H1 (cell line): ENCODE data around the gene MAP2K1. TPM values are rescaled to one million over a fixed set of nuclear protein-coding genes. Genes with fewer than 3 reads are reported as not detected.

ENCODE experiments used
- CTCF ChIA-PET: fragments of 300-600 bp; sonication (Branson Sonifier 250); formaldehyde crosslinking; loops from one replicate; lab custom pipeline; 2021; ENCODE audit not compliant: partially characterized antibody; lab: Charles Lee
- POLR2A ChIA-PET: fragments of 300-600 bp; sonication (Branson Sonifier 250); formaldehyde crosslinking; loops from one replicate; lab custom pipeline; 2021; ENCODE audit warnings: inconsistent platforms; ENCODE audit not compliant: partially characterized antibody; lab: Charles Lee
- DNase-seq, 2 experiments: peaks; one replicate each; pipeline versions ENCODE4 v3.0.0 to v3.0.0-alpha.2; 2010 to 2022; ENCODE audit warnings: low spot score in 2 of 2, low read depth in 1 of 2, mixed read lengths in 1 of 2
- FAIRE-seq: peaks from 2 replicates; lab custom pipeline; 2011; peaks lifted over from hg19 to GRCh38; lab: Jason Lieb, UNC
- H2AFZ ChIP-seq: 2 replicates; pipeline ENCODE4 v1.8.1; 2012; ENCODE audit warnings: low read length, inconsistent platforms
- H2AK5ac ChIP-seq: 2 replicates; pipeline ENCODE4 v1.6.1; 2013; ENCODE audit warnings: low read depth, low read length
- H2BK120ac ChIP-seq: replicated peaks from 2 replicates; pipeline ENCODE3; 2013; ENCODE audit warnings: low read depth, low read length, inconsistent platforms
- H2BK12ac ChIP-seq: 2 replicates; pipeline ENCODE4 v1.6.1; 2013; ENCODE audit warnings: low read depth, low read length
- H2BK15ac ChIP-seq: 2 replicates; pipeline ENCODE4 v1.6.1; 2013; ENCODE audit warnings: low read length
- H2BK20ac ChIP-seq: 2 replicates; pipeline ENCODE4 v1.6.1; 2013; ENCODE audit warnings: low read length
- H2BK5ac ChIP-seq: 2 replicates; pipeline ENCODE4 v1.6.1; 2013; ENCODE audit warnings: low read depth, low read length
- H3K14ac ChIP-seq: 2 replicates; pipeline ENCODE4 v1.6.1; 2013; ENCODE audit warnings: inconsistent platforms; ENCODE audit not compliant: insufficient read length
- H3K18ac ChIP-seq: 2 replicates; pipeline ENCODE4 v1.6.1; 2013; ENCODE audit warnings: low read length; ENCODE audit errors: extremely low read depth
- H3K23ac ChIP-seq: 2 replicates; pipeline ENCODE4 v1.6.1; 2013; ENCODE audit warnings: inconsistent platforms; ENCODE audit not compliant: insufficient read length
- H3K23me2 ChIP-seq: 2 replicates; pipeline ENCODE4 v1.6.1; 2013; ENCODE audit warnings: low read depth, low read length
- H3K27ac ChIP-seq: 2 replicates; pipeline ENCODE4 v1.6.1; 2011; ENCODE audit warnings: low read depth, low read length, inconsistent platforms
- H3K27me3 ChIP-seq, 4 experiments: replicated peaks in 1 of 4; 1 replicate in 1 of 4; 2 replicates in 3 of 4; pipeline versions ENCODE4 v1.6.1 to v1.8.1; 2011 to 2013; ENCODE audit warnings: low read length in 3 of 4, mild to moderate bottlenecking in 3 of 4, inconsistent platforms in 2 of 4, mixed read lengths in 2 of 4, moderate library complexity in 1 of 4; ENCODE audit not compliant: control insufficient read depth in 3 of 4, insufficient read depth in 3 of 4; ENCODE audit errors: extremely low read depth in 1 of 4
- H3K36me3 ChIP-seq, 4 experiments: 2 replicates each; pipeline versions ENCODE4 v1.6.1 to v1.8.1; 2011 to 2013; ENCODE audit warnings: mild to moderate bottlenecking in 4 of 4, low read length in 3 of 4, moderate library complexity in 2 of 4, control low read depth in 1 of 4, inconsistent platforms in 1 of 4; ENCODE audit not compliant: insufficient read depth in 4 of 4, control insufficient read depth in 2 of 4
- H3K4ac ChIP-seq: replicated peaks from 2 replicates; pipeline ENCODE3; 2013; ENCODE audit warnings: low read length, low read depth, mixed read lengths, inconsistent platforms; ENCODE audit not compliant: insufficient read length
- H3K4me1 ChIP-seq, 4 experiments: replicated peaks in 1 of 4; 1 replicate in 1 of 4; 2 replicates in 3 of 4; pipeline versions ENCODE4 v1.6.1 to v1.8.1; 2011 to 2013; ENCODE audit warnings: low read length in 3 of 4, inconsistent platforms in 2 of 4, mixed read lengths in 1 of 4; ENCODE audit not compliant: insufficient read depth in 4 of 4, control insufficient read depth in 3 of 4
- H3K4me2 ChIP-seq, 2 experiments: 2 replicates each; pipeline versions ENCODE4 v1.6.1 to v1.8.1; 2011 to 2013; ENCODE audit warnings: low read depth in 2 of 2, low read length in 2 of 2, control low read depth in 1 of 2, inconsistent platforms in 1 of 2, mild to moderate bottlenecking in 1 of 2; ENCODE audit not compliant: insufficient read depth in 1 of 2
- H3K4me3 ChIP-seq, 4 experiments: fragments of 200-600, 300-600 bp in 1 of 4; sonication (generic), shearing (Covaris generic), sonication (Bioruptor Twin) in 1 of 4; 2 replicates each; pipeline versions ENCODE4 v1.5.1 to v1.8.1; 2011 to 2016; ENCODE audit warnings: low read length in 4 of 4, low read depth in 3 of 4, control low read depth in 2 of 4, inconsistent platforms in 2 of 4, mild to moderate bottlenecking in 2 of 4, mixed read lengths in 1 of 4, moderate library complexity in 1 of 4; ENCODE audit not compliant: insufficient read depth in 2 of 4; ENCODE audit errors: extremely low read depth in 1 of 4
- H3K56ac ChIP-seq: replicated peaks from 2 replicates; pipeline ENCODE3; 2013; ENCODE audit warnings: low read depth, mild to moderate bottlenecking, mixed read lengths, low read length, inconsistent platforms; ENCODE audit not compliant: insufficient read length
- H3K79me1 ChIP-seq: 2 replicates; pipeline ENCODE4 v1.6.1; 2013; ENCODE audit warnings: low read depth, low read length, control low read depth
- H3K79me2 ChIP-seq, 2 experiments: 2 replicates each; pipeline versions ENCODE4 v1.6.1 to v1.8.1; 2012 to 2013; ENCODE audit warnings: low read length in 2 of 2, mild to moderate bottlenecking in 2 of 2, inconsistent platforms in 1 of 2; ENCODE audit not compliant: insufficient read depth in 2 of 2, control insufficient read depth in 1 of 2
- H3K9ac ChIP-seq, 4 experiments: replicated peaks in 1 of 4; 1 replicate in 1 of 4; 2 replicates in 3 of 4; pipeline versions ENCODE4 v1.6.1 to v1.8.1; 2011 to 2013; ENCODE audit warnings: low read depth in 3 of 4, low read length in 3 of 4, control low read depth in 2 of 4, mild to moderate bottlenecking in 2 of 4, moderate library complexity in 2 of 4, inconsistent platforms in 1 of 4; ENCODE audit errors: extremely low read depth in 1 of 4
- H3K9me3 ChIP-seq, 2 experiments: 2 replicates each; pipeline versions ENCODE4 v1.6.1 to v1.8.1; 2012 to 2013; ENCODE audit warnings: mild to moderate bottlenecking in 2 of 2, moderate library complexity in 2 of 2, control low read depth in 1 of 2, inconsistent platforms in 1 of 2, low read depth in 1 of 2, low read length in 1 of 2, mixed read lengths in 1 of 2; ENCODE audit not compliant: insufficient read depth in 2 of 2
- H4K20me1 ChIP-seq, 2 experiments: replicated peaks in 1 of 2; 2 replicates each; pipeline versions ENCODE3 to v1.8.1; 2011 to 2013; ENCODE audit warnings: inconsistent platforms in 2 of 2, low read length in 2 of 2, mild to moderate bottlenecking in 1 of 2; ENCODE audit not compliant: insufficient read depth in 2 of 2, control insufficient read depth in 1 of 2
- H4K5ac ChIP-seq: 2 replicates; pipeline ENCODE4 v1.6.1; 2013; ENCODE audit warnings: low read length, low read depth, mixed read lengths, inconsistent platforms; ENCODE audit not compliant: insufficient read length
- H4K8ac ChIP-seq: 2 replicates; pipeline ENCODE4 v1.8.0; 2013; ENCODE audit warnings: mild to moderate bottlenecking, moderate library complexity, low read length, inconsistent platforms; ENCODE audit not compliant: insufficient read depth; ENCODE audit errors: extremely low read depth
- H4K91ac ChIP-seq: replicated peaks from 2 replicates; pipeline ENCODE3; 2013; ENCODE audit warnings: low read length, mixed read lengths, inconsistent platforms; ENCODE audit not compliant: insufficient read length
- EP300 ChIP-seq, 2 experiments: IDR thresholded peaks; 1 replicate in 1 of 2; 2 replicates in 1 of 2; pipeline ENCODE4 v1.6.1; 2011 to 2012; ENCODE audit warnings: low read depth in 2 of 2, low read length in 2 of 2, mild to moderate bottlenecking in 2 of 2, borderline replicate concordance in 1 of 2, inconsistent platforms in 1 of 2, moderate library complexity in 1 of 2
- PHF8 ChIP-seq: fragments of 200-600 bp; sonication (generic); conservative IDR thresholded peaks from 2 replicates; pipeline ENCODE4 v1.7.1; 2012; ENCODE audit warnings: low read depth, mild to moderate bottlenecking, inconsistent platforms, low read length, moderate library complexity
- POLR2A ChIP-seq, 2 experiments: IDR thresholded peaks; 1 replicate in 1 of 2; 2 replicates in 1 of 2; pipeline ENCODE4 v1.6.1; 2011; ENCODE audit warnings: low read depth in 2 of 2, low read length in 2 of 2, mild to moderate bottlenecking in 2 of 2; ENCODE audit errors: control extremely low read depth in 1 of 2
- RBBP5 ChIP-seq: IDR thresholded peaks from 2 replicates; pipeline ENCODE4 v1.7.1; 2012; ENCODE audit warnings: low read depth, mild to moderate bottlenecking, inconsistent platforms, low read length, moderate library complexity, borderline replicate concordance
- SIX5 ChIP-seq: IDR thresholded peaks from 2 replicates; pipeline ENCODE4 v1.6.1; 2011; ENCODE audit warnings: mild to moderate bottlenecking, low read depth, low read length
- SP4 ChIP-seq: IDR thresholded peaks from 2 replicates; pipeline ENCODE4 v1.6.1; 2012; ENCODE audit warnings: low read length, inconsistent platforms
- YY1 ChIP-seq: IDR thresholded peaks from 2 replicates; pipeline ENCODE4 v1.6.1; 2011; ENCODE audit warnings: low read depth, mild to moderate bottlenecking, low read length
- WGBS, 2 experiments: shearing (Covaris generic) in 1 of 2; methylation state at CpG; one replicate each; pipeline versions ENCODE4 v1.1.6 to v1.1.7; 2013 to 2015; ENCODE audit warnings: low lambda C conversion rate in 2 of 2, mixed read lengths in 2 of 2, inconsistent platforms in 1 of 2, low coverage in 1 of 2, missing lambda C conversion rate in 1 of 2; ENCODE audit not compliant: insufficient replicate concordance in 2 of 2, insufficient coverage in 1 of 2, insufficient read length in 1 of 2; ENCODE audit errors: extremely low coverage in 1 of 2, missing lambda C conversion rate in 1 of 2; 5-methylcytosine and 5-hydroxymethylcytosine counted together
- polyA plus RNA-seq, 7 experiments: library from polyadenylated mRNA; depleted of rRNA in 3 of 7; stranded (reverse) in 5 of 7; unstranded in 2 of 7; fragments of >200 nt in 5 of 7; fragments of 200-250 nt in 2 of 7; gene quantifications; 1 replicate in 5 of 7; 2 replicates in 1 of 7; 4 replicates in 1 of 7; pipeline versions ENCODE4 v1.2.1 to v1.2.3, GENCODE V29; 2011 to 2013; ENCODE audit warnings: missing spikeins in 2 of 7, mixed read lengths in 2 of 7
- total RNA-seq: library from RNA; stranded (reverse); fragmentation: NEBNext Ultra II Directional; extraction: Animal tissue kit (Norgen Biotek cat#: 25700); gene quantifications from 2 replicates; pipeline ENCODE4 v1.2.1, GENCODE V29; 2021

Gene MAP2K1
- total and polyA plus RNA-seq, 2 of the 8 experiments (the other 6 are each of a cell fraction or from before 2014, with no cell fraction given), result 54.7 to 78.2 TPM

DNA sequence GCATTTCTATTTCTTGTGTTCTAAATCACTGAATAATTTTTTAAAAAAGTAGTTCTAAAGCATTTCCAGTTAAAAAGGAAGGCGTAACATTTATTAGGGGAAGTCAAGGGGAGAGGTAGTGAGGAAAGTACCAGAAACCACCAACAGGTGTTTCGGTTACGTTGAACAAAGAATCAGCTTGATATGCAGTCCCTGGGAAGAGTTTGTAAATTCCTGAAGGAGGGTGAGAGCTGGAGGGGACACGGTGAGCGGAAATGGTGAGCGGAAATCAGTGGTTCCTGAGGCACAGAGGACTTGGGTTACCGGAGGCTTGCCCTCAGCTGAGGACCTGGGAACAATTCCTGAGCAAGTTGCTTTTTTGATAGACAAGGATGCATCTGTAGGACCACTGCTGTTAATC lies 17.8 kb downstream of the MAP2K1 start:
- H3K79me2 ChIP-seq, result peaks cover 17 to 96% of the 10 kb centered on the region in 2 experiments
- WGBS, 2 experiments, result 17% methylated on average over 7 of the region's 7 CpGs; no CpG with 5 or more reads in 1 of the 2 experiments
- peak in 1 of 2 experiments; percentile 68; a peak in 1 of 3 replicates for TF ChIP-seq EP300 (IDR thresholded peaks at IDR 0.05; ENCODE audit: borderline replicate concordance in 1 of 2, low read depth in 2 of 2, low read length in 2 of 2)
- TF ChIP-seq SIX5, result no peak
- no peak for TF ChIP-seq RBBP5
- TF ChIP-seq SP4, result no peak
- TF ChIP-seq PHF8, result no peak
- 0 out of 2 replicates have a peak, but pooled peaks have one; percentile 37 for TF ChIP-seq YY1
- peak in 1 of 2 experiments; percentile 36; a peak in 1 of 3 replicates for TF ChIP-seq POLR2A (IDR thresholded peaks at IDR 0.05; ENCODE audit: control extremely low read depth in 1 of 2, low read depth in 2 of 2, low read length in 2 of 2)

More for the DNA sequence above, 17.8 kb downstream of the MAP2K1 start:
- no peak overlapping the region for H2AK5ac ChIP-seq
- CTCF ChIA-PET, result interaction anchor here (0.6 to 6.3 kb wide), 19 partner anchors 8 to 1155 kb away, joined by 3 to 47 read pairs (median 3); partner anchors contain the start of genes MAP2K1 and SNAPC5
- peak overlapping the region in 1 of 4 experiments; percentile 26; a peak in 1 of 8 replicates for H3K4me3 ChIP-seq
- no peak overlapping the region for H3K9ac ChIP-seq
- H3K27me3 ChIP-seq, result no peaks in the 10 kb centered on the region
- H4K91ac ChIP-seq, result no peak overlapping the region
- peaks cover 1 to 2% of the 10 kb centered on the region in 2 experiments for H4K20me1 ChIP-seq
- H2BK15ac ChIP-seq, result no peak overlapping the region
- POLR2A ChIA-PET, result interaction anchor here (0.8 to 7.9 kb wide), 12 partner anchors 12 to 101 kb away, joined by 3 to 64 read pairs (median 4); partner anchors contain the start of genes SNAPC5 and ZWILCH
- H3K36me3 ChIP-seq, result no peaks in the 10 kb centered on the region
- no peak overlapping the region for H2AFZ ChIP-seq
- H3K23ac ChIP-seq, result no peak overlapping the region
- H3K56ac ChIP-seq, result no peak overlapping the region
- 0 out of 2 replicates have a peak overlapping the region, but pooled peaks have one; percentile 0 for H2BK5ac ChIP-seq
- no peak overlapping the region for H3K18ac ChIP-seq
- H3K79me1 ChIP-seq, result peaks cover 7% of the 10 kb centered on the region
- peaks cover 1 to 23% (median 14%) of the 10 kb centered on the region in 4 experiments; a peak in 6 of 7 replicates for H3K4me1 ChIP-seq
- H4K8ac ChIP-seq, result no peak overlapping the region
- peak; percentile 91 for FAIRE-seq
- H3K4ac ChIP-seq, result no peak overlapping the region
- H3K14ac ChIP-seq, result no peak overlapping the region
- no peaks in the 10 kb centered on the region for H3K9me3 ChIP-seq
- no peak overlapping the region for H4K5ac ChIP-seq
- peak overlapping the region; percentile 56; the same call in 1 of the 2 replicates for H3K27ac ChIP-seq
- peak overlapping the region; percentile 3 to 55 for H3K4me2 ChIP-seq
- H3K23me2 ChIP-seq, result no peaks in the 10 kb centered on the region
- H2BK20ac ChIP-seq, result no peak overlapping the region
- DNase-seq, result peak in 1 of 2 experiments; percentile 66
- H2BK120ac ChIP-seq, result no peak overlapping the region
- no peak overlapping the region; the same call in 1 of the 2 replicates for H2BK12ac ChIP-seq
